HEK293 (cell line): Measurements from ENCODE around the gene MAPK9.

ENCODE experiments used
- CTCF ChIP-seq: fragments of 450-650 bp; formaldehyde crosslinking; IDR thresholded peaks from 2 replicates; pipeline ENCODE4 v1.5.1; 2016; ENCODE audit warnings: missing biosample characterization, missing genetic modification characterization
- GLI4 ChIP-seq: fragments of 450-650 bp; formaldehyde crosslinking; IDR thresholded peaks from 2 replicates; pipeline ENCODE4 v1.5.1; 2016; ENCODE audit warnings: missing biosample characterization, missing genetic modification characterization
- KLF16 ChIP-seq: fragments of 450-650 bp; formaldehyde crosslinking; IDR thresholded peaks from 2 replicates; pipeline ENCODE4 v1.5.1; 2017; ENCODE audit warnings: missing biosample characterization, missing genetic modification characterization
- PATZ1 ChIP-seq: fragments of 450-650 bp; formaldehyde crosslinking; IDR thresholded peaks from 2 replicates; pipeline ENCODE4 v1.5.1; 2016; ENCODE audit warnings: missing biosample characterization, missing genetic modification characterization
- PRDM1 ChIP-seq: fragments of 450-650 bp; formaldehyde crosslinking; IDR thresholded peaks from 2 replicates; pipeline ENCODE4; 2016; ENCODE audit warnings: missing biosample characterization, missing genetic modification characterization
- PRDM4 ChIP-seq: fragments of 450-650 bp; formaldehyde crosslinking; IDR thresholded peaks from 2 replicates; pipeline ENCODE4 v1.5.1; 2017; ENCODE audit warnings: missing biosample characterization, missing genetic modification characterization
- ZFP37 ChIP-seq: fragments of 450-650 bp; formaldehyde crosslinking; IDR thresholded peaks from 2 replicates; pipeline ENCODE4 v1.5.1; 2016; ENCODE audit warnings: missing biosample characterization, missing genetic modification characterization
- ZNF280D ChIP-seq: fragments of 450-650 bp; formaldehyde crosslinking; IDR thresholded peaks from 2 replicates; pipeline ENCODE4 v1.5.1; 2016; ENCODE audit warnings: missing biosample characterization, missing genetic modification characterization
- ZNF776 ChIP-seq: fragments of 450-650 bp; formaldehyde crosslinking; IDR thresholded peaks from 2 replicates; pipeline ENCODE4 v1.5.0; 2017; ENCODE audit warnings: missing biosample characterization, missing genetic modification characterization, borderline replicate concordance

GRCh38 chr5:180282281-180282680, 9.6 kb downstream of the MAPK9 start:
- TF ChIP-seq PRDM4 (tag by site-specific recombination) (no peak), CTCF (tag by site-specific recombination) (no peak), PATZ1 (tag by site-specific recombination) (no peak), KLF16 (tag by site-specific recombination) (no peak), ZNF776 (tag by site-specific recombination) (no peak), PRDM1 (tag by site-specific recombination) (no peak), GLI4 (tag by site-specific recombination) (no peak), ZFP37 (tag by site-specific recombination) (no peak), ZNF280D (tag by site-specific recombination) (no peak)
